AG08395 (cell line): ENCODE measurements around the gene SCARB2.

Source experiments
- DNase-seq: peaks from one replicate; pipeline ENCODE4 v3.0.0; 2012; ENCODE audit warnings: mixed read lengths, low spot score

Gene SCARB2

DNA sequence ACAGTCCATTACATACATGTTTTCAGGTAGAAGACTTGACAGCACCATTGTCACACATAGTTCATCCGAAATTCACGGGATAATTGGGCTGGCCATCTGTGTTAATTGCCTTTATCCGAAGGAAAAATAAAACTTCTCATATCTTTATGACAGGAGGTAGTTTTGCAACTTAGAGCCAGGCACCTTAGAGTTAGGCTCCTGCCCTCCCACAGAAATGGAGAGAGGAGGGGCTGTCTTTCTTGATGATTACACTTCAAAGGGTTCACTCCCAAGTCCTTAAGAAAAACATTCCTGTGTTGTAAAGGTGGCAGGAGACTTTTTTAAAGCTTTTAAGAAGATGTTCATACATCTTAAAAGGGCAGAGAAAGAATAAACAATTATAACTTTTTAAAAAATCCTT, 10.5 kb upstream of the SCARB2 start:
- DNase-seq, result no peak

DNA sequence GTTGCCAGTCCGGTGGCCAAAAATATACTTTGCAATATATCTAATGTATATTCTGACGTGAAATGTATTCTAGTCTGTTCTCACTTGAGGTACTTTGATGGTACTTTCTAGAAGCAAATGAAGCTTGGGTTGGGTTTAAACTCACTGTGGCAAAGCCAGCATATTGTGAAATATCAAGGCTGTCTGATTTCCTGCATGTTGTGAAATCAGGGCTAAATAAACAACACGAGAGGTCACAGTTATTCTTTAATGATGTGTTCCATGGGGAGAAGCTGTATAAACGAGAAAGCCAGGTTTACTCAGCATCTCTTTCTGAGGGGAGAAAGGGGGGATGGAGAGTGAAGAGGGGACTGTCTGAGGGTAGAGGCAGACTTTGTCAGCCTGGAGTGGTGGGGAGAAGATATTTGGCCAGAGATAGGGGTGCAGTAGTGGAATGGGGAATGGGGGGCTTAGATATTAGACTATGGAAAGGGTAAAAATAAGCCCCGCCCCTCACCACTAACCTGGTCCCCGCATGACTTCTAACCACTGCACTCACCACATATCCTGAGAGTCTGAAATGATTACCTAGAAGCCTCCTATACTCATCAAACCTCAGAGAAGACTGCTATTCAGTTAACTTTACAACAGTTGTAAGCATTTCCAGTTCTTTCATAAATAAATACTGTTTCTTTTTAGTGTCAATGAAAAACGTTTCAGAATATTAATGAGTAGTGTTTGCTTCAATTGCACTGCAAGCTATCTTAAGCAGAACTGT, 5.9 kb upstream of the SCARB2 start:
- DNase-seq, result peak; percentile 59

DNA sequence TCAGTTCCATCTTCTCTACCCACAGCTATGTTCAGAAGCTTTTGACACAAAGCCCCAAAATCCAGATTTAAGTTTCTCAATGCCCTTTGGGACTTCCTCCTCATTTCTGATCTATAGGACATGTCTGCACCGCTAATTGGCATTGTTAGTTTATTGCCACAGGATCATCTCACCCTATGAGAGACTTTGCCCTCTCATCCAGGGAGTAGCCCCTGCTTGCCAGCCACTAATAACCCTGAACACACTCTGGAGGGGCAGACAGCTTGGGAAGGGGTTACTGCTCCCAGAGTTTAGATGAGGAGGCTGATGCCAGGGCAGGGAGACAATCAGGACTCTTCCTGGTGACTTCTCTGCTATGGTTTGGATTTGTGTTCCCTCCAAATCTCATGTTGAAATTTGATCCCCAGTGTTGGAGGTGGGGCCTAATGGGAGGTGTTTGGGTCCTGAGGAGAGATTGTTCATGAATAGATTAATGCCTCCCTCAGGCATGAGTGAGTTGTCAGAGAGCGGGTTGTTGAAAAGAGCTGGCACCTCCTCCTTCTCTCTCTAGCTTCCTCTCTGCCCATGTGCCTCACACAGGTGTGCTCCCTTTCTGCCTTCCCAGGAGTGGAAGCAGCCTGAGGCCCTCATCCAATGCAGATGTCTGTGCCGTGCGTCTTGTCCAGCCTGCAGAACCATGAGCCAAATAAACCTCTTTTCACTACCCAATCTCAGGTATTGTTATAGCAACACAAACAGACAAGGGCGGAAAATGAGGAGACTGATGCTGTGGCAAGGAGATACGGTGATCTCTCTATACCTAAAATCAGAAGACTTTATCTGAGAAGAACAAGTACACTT, 3.6 kb upstream of the SCARB2 start:
- no peak for DNase-seq

DNA sequence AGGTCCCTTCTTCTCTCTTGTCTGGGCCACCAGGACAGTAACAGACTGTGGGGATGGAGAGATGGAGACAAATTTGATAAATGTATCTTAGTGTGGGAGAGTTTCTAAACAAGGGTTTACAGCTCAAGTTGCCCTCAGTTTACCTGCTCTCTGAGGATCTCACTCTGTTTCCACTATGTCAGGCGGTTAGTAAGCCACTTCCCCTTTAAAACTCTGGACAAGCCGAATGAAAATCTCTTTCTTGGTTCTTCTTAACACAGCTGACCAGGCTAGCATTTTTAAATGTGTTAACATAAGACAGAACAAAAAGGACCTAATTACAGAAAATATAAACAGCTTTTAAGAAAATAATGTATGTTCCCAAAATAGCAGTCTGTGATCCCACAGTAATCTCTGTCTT, 2.9 kb upstream of the SCARB2 start:
- no peak for DNase-seq

DNA sequence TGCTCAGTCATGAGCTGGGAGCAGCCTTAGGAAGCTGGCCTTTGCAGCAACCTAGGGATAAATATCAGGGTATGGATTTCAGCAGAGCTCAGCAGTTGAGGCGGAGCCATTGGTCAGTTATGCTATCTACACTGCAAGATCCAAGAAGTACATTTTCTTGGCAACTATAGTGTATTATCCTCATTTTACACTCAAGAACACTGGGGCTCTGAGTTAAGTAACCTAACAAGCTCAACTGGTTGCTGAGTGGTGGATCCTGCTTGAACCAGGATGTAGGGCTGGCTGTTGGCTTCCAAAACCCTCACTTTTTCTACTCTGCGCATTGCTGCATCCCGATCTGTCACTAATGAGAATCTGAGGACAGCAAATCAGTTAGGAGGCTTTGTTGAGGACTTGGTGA, 1.5 kb upstream of the SCARB2 start:
- no peak for DNase-seq

DNA sequence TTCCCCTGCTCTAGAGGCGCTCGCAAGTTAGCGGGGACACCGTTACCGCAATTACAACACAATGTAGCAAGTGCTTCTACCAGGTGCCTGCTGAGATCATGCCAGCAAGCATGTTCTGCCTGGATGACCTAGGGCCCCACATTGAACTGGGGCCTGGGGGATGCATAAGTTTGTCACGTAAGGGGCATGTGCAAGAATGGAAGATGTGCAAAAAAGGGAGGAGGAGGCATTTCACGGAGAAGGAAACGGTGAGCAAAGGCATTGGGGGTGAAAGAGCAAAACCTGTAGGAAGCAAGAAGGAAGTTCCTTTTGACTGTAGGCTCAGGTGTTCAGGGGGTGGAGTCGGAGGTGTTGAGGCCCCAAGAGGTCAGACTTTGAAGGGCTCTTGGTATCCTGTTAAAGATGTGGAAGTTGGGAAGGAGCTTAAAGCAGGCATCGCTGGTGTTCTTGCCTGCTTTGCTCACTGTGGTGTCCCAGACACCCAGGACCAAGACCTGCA, 602 bp upstream of the SCARB2 start:
- no peak for DNase-seq

DNA sequence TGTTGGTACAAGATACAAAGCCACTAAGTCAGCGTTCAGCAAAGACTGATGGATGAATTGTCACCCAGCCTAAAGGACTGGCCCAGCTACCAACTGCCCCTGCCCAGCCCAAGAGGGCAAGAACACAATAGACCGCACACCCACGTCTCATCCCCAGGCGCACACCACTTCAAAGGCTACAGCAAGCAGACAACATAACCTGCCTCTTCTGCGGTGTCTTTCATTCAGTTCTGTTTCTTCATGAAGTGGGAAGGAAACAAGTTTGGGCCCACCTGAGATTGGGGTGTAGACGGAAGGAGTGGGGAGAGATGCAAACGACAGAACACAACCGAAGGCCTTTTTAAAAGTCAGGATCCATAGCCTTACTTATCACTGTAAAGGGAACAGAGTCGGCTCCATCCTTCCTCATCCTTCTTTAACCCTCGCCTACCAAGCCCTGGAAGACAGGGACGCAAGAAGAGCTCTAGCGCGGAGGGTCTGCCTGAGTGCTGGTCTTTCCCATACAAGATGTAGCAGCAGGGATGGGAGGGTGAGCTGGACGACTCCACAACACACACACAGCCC, 691 bp downstream of the SCARB2 start:
- DNase-seq, result peak; percentile 15

DNA sequence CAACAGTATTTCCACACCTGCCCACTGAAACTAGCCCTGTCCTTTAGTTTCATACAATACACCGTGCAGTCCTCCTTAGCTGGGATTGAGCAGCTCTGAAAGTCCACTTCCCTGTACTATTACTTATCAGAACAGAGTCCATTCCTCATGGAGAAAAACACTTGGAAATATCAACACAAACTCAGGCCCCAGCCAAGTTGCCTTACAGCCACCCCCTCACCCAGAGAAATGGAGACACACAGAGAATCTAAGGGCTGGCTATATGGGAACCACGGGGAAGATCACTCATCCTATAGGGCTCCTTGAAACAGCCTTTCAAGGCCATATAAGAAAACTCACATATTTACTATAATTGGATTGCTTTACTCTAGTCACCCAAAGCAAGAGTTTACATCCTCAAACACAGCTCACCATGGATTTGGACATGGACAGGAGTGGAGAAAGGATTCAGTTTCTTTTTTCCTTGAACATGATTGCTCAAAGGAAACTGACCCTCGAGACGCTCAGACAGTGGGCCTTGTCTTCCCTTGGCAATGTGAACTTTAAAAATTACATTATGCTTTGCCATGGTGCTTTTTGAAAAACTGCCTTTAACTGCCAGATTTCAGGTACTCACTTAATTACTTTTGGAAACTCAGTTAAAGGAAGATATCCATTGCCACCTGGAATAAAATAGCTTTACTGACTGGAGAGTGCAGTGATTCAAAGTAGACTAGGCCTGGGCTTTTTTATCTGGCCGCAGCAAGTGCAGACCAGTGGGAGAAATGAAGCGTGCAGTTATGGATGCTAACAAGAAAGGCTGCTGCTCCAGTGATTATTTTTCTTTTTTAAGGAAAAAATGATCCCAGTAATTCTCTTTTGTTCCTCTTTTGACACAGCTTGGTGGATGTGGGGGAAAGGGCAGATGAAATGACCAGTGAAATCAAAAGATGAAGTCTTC, 1.6 kb downstream of the SCARB2 start:
- DNase-seq, result no peak

DNA sequence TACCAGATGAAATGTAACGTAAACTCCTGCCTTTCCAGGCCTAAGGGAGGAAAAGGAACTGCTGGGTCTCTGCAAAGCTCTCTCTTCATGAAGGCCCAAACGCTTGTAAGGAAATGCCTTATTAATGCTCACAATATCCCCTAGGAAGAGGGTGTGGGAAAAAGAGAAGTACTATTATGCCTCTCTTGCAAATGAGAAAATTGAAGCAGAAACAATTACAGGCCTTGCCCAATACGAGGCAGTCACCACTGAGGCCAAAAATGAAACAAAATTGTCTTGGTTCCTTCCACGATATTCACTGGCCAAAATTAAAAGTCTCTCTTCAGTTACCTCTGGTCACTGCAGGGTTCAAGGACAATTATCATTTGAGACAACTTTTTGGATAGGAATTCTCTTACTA, 3.2 kb downstream of the SCARB2 start:
- DNase-seq, result no peak

DNA sequence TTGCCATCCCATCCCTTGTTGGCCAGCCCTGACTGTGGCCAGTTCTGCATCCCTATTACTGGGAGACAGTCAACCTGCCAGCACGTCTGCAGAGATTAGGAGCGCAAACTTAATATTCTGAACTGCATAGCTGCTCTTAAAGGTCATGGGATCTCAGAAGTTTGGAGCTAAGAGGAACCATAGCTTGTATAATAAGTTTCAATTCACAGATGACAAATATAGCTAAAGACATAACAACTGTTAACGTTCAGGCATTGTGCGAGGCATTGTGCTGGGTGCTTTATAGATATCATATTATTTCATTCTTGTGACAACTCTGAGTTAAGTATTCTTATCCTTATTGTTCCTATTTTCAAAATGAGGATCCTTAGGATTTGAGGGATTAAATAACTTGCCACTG, 3.7 kb downstream of the SCARB2 start:
- DNase-seq, result no peak

DNA sequence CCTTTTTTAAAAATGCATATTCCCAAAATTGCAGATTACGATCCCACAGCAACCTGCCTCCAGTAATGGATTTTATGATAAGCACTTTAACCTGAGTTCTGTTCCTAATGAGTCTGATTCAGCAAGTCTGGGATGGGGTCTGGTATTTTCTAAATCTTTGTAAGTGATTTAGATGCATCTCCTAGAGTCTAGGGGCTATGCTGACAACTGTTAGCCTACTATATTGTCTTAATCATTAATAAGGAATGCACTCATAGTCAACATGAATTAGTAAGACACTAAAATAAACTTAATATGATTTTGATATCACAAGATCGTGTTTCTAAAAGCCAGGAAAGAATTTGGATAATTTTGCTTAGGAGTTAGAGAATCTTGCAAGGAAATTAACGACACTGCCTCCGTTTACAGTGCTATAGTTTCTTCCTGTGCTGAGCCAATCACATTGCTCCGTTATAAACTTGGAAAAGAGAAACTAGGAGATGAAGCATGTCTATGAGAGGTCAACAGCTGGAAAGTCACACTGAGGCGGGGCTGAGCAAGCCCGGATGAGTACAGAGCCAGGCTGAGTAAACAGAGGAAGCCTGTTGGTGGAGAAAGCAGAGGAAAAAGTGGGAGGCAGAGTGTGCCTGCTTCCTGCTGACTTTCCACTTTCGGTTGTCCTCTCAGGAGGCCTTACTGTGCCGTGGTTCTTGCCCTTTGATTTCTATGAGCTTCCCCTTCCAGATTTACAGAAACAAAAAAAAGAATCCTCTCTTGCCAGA, 5.4 kb downstream of the SCARB2 start:
- peak; percentile 74 for DNase-seq

DNA sequence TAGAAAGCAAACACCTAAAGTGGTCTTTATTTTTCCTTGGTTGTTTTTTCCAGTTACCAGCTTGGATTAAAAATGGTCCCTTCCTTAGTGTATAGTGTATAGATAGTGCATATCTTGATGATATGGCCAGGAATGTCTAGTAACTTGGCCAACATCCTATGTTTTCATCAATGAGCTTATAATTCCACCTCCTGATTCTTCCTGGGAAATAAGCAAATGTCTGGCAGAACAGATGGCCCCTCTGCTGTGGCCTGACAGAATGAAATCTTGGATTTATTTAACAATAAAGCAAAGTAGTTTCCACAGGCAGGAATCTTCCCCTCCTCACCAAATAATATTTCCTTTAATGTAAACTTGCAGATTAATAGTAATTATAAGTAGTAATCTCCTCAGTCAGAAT, 6.1 kb downstream of the SCARB2 start:
- no peak for DNase-seq

DNA sequence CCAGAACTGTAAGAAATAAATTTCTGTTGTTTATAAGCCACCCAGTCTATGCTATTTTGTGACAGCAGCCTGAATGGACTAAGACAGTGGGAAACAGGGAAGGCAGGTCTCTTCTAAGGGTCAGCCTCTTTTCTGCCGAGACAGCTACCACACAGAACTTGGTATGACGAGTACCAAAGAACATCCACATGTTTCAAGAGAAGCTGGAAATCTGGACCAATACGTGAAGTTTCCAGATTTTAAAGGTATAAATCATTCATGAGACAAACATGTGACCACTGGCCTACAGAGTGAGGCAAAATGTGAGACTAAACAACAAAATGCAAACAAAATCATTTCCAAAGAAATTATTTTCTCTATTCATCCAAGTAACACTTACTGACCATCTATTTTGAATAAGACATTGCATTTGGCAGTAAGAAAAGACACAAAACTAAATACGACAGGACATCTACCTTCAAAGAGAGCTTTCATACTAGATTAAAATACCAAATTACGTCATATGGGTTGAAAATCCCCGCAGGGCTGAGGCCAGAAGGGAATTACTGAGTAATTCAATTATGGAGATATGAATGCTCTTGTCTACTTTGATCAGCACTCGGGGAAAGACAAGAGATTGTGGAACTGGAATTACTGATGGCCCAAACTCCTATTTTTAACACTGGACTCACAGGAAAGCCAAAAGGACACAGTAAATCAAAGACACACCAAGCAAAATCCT, 7.2 kb downstream of the SCARB2 start:
- peak; percentile 34 for DNase-seq

DNA sequence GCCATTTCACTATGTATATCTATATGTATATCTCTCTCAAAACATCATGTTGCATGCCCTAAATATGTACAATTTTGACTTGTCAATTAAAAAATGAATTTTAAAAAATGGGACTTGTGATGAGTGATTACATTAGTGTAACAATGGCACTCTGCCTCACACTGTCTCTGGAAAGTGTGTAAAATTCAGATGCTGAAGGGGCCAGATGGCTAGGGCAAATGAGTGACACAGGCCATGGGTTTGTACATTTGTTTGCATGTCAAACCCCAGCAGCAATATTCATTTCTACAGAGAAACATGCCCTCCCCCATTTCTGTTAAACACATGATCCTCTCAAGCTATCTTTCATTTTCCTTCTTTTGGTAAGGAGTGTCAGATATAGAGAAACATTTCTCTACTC, 8.1 kb downstream of the SCARB2 start:
- no peak for DNase-seq

DNA sequence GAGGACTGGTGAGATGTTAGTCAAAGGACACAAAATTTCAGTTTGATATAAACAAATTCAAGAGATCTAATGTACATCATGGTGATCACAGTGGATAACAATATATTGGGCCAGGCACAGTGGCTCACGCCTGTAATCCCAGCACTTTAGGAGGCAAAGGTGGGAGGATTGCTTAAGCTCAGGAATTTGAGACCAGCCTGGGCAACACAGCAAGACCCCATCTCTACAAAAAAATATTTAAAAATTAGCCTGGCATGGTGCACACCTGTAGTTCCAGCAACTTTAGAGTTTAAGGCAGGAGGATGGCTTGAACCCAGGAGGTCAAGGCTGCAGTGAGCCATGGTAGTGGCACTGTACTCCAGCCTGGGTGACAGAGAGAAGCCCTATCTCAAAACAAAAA, 8.7 kb downstream of the SCARB2 start:
- DNase-seq, result no peak

DNA sequence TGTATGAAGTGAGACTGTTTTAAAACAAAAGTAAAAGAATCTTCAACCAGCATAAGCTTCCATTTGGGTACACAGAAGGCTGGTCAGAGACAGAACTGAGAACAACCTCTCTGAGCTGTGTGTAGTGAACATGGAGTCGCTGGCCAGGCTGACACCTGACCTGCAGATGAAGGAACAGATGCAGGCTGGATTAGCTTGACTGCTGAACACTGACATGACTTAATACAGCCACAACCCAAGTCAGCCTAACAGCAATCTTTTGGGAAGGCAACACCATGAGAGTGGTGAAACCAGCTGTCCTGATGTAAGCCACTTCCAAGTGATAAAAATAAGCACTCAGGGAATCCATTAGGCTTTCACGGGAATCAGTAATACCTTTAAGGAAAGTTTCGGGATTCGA, 10.1 kb downstream of the SCARB2 start:
- DNase-seq, result no peak

DNA sequence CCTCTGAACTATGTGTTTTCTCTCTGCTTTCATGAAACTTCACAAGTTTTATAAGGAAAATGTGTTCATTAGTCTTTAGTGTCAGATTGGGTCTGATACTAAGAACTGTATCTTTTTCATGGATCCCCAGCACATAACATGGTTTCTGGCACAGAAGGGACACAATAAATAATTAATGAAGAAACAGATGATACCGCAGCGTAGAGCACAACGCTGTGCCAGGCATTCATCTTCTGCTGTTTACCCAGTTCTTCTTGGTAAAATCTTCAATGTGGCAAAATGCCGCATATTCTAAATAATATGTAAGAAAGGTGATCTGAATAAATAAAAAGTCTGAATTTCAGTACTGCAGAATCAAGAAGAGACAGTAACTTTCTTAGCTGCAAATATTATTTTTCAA, 12.3 kb downstream of the SCARB2 start:
- DNase-seq, result no peak

DNA sequence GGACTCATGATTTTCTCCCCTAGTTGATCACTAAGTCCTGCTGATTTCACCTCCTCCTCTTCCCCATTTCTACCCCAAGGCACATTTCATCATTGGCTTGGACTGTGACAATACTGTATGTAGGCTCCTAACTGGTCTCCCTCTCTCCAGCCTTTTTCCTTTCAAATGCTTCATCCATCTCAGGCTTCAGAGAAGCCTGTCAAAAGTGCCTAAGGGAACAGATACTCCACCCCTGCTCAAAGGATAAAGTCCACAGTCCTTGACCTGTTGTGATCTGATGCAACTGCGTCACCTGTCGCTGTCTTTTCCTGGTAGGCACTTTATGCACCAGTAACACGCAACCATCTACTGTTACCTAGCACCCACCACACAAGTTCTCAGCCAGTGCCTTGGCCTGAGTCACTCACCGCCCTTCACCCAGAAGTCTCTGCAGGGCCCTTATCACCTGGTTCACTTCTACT, 12.8 kb downstream of the SCARB2 start:
- no peak for DNase-seq

DNA sequence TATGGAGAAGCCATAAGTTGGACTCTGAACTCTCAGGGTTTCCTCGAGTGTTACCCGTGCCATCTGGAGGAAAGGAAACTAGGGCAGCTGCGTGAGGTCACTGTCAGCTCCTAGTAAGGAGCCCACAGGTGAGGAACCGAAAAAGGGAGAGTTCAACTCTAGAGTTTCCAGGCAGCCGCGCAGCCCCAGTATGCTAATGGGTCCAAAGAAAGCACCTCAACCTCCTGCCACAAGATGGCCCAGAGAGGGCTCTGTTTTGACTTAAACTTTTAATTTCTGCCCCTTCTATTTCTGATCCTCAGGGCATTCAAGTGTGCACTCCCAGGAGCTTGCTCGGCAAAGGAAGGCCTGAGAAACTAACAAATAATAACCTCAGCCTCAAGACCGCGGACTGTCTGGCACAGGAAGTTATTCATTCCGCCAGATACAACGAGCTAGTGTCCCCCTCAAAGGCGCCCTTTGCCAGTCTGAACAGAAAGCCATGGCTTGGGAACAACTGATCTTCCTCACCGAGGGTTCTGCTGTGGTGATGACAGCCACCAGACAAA, 13.9 kb downstream of the SCARB2 start:
- DNase-seq, result no peak
